GM19468 (cell line): Measurements from ENCODE around the gene NQO1.
"Not testable (repeated sequence)": the region's sequence is repeated elsewhere in the genome, so short reads cannot be mapped to it uniquely, and the experiment has no call there.

Experiments
- ATAC-seq: cut with Tn5 transposase; IDR thresholded peaks from one replicate; pipeline ENCODE4 v1.9.1; 2021; ENCODE audit warnings: mild to moderate bottlenecking, moderate library complexity, moderate number of reproducible peaks; ENCODE audit not compliant: unreplicated experiment; ENCODE audit errors: extremely low read depth

The NQO1 gene

GRCh38 chr16:69726313-69727060, at the start of gene NQO1:
NQO1 (minus strand) TSS chr16:69726560; CDS start chr16:69726439, 121 bp downstream.
- peak; percentile 91 for ATAC-seq

GRCh38 chr16:69775563-69775962, 49.2 kb upstream of the NQO1 start:
- no peak for ATAC-seq

GRCh38 chr16:69773260-69773947, 47.0 kb upstream of the NQO1 start:
- peak; percentile 31 for ATAC-seq

- ATAC-seq = no peak
Observed at GRCh38 chr16:69771651-69771967, 45.2 kb upstream of the NQO1 start.

GRCh38 chr16:69769404-69769803, 43.0 kb upstream of the NQO1 start:
- no peak for ATAC-seq

- no peak for ATAC-seq
Observed at GRCh38 chr16:69768666-69769065, 42.3 kb upstream of the NQO1 start.

GRCh38 chr16:69767459-69768229, 41.3 kb upstream of the NQO1 start:
- no peak for ATAC-seq

GRCh38 chr16:69763599-69763942, 37.2 kb upstream of the NQO1 start:
- ATAC-seq = no peak

GRCh38 chr16:69762814-69763598, 36.6 kb upstream of the NQO1 start:
- ATAC-seq = no peak

GRCh38 chr16:69761983-69762813, 35.8 kb upstream of the NQO1 start, which contains the start of gene WWP2:
WWP2 (plus strand) TSS chr16:69762332; CDS start chr16:69787011, 24,679 bp downstream.
- ATAC-seq = peak; percentile 31

GRCh38 chr16:69757375-69757774, 31.0 kb upstream of the NQO1 start:
- ATAC-seq = not testable (repeated sequence)

- ATAC-seq = no peak
Observed at GRCh38 chr16:69756705-69757104, 30.3 kb upstream of the NQO1 start.

- peak; percentile 92 for ATAC-seq
Observed at GRCh38 chr16:69754469-69755310, 28.3 kb upstream of the NQO1 start, which contains the start of gene NOB1. NOB1 (minus strand) TSS chr16:69754926; CDS start chr16:69754910, 16 bp downstream.

GRCh38 chr16:69754143-69754468, 27.7 kb upstream of the NQO1 start:
- no peak for ATAC-seq

- ATAC-seq = no peak
Observed at GRCh38 chr16:69748694-69749345, 22.5 kb upstream of the NQO1 start.

GRCh38 chr16:69747115-69747514, 20.8 kb upstream of the NQO1 start:
- no peak for ATAC-seq

GRCh38 chr16:69745959-69746358, 19.6 kb upstream of the NQO1 start:
- no peak for ATAC-seq

GRCh38 chr16:69745232-69745612, 18.9 kb upstream of the NQO1 start:
- ATAC-seq = no peak
